Ovary (tissue), 3 donors: Measurements from ENCODE around the gene TULP1.

Source experiments
- CTCF ChIP-seq, 3 donors: fragments of 450-650 bp in 2 of 3; fragments of 200-600 bp in 1 of 3; IDR thresholded peaks; one replicate each; pipeline versions ENCODE4 v1.5.1 to v1.8.0; 2016 to 2022; ENCODE audit warnings: antibody characterized with exemption in 3 of 3, mild to moderate bottlenecking in 1 of 3
- EP300 ChIP-seq: sonication (generic); formaldehyde crosslinking; IDR thresholded peaks from one replicate; pipeline ENCODE4 v1.6.1; 2017; ENCODE audit warnings: antibody characterized with exemption
- POLR2A ChIP-seq: fragments of 450-650 bp; IDR thresholded peaks from one replicate; pipeline ENCODE4 v1.6.1; 2017; ENCODE audit warnings: antibody characterized with exemption, mild to moderate bottlenecking, moderate library complexity
- donor health status: DM: no; HTN: no; CAD: no.

DNA sequence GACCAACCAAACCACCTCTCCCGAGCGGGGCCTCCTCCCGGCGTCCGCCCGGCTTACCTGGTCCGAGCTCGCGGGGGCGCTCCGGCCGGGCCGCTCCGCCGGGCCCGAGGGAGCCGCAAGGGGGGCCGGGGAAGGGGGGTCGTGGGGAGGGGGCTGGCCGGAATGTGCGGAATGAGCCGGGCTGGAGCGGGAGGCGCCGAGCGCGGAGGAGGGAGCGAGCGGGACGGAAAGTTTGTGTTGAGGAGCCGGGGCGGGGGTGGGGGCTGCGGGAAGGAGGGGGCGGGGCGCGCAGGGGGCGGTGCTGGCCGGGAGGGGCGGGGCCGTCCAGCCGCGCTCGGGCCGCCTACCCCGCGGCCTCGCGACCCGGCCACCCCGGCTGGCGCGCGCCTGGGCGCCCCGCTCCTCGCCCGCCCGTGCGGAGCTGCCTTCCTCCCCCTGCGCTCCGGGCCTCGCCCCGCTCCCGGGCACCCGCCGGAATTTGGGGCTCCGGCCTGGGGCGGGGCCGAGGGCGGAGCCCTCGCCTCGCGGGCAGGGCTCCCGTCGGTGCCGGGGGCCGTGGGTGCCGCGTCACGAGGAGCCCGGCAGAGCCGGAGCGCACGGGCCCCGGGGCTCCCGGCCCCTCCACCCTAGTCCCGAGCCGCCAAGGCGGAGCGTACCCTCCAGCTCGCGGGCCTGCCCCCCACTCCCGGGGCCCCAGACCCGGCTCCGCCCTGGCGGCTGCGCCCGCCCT, 15.7 kb downstream of the TULP1 start, which contains the start of gene TEAD3:
- TF ChIP-seq CTCF (IDR thresholded peaks at IDR 0.05): no peak
- TF ChIP-seq EP300: no peak
- peak; percentile 86 for TF ChIP-seq POLR2A
